Lower leg skin (tissue), 4 donors: Measurements from ENCODE around the gene CCBE1. TPM values are rescaled to one million over a fixed set of nuclear protein-coding genes. Genes with fewer than 3 reads are reported as not detected.

Experiments
- DNase-seq, 2 donors: peaks; one replicate each; pipeline ENCODE4 v3.0.0-alpha.2; 2019; ENCODE audit warnings: low spot score in 2 of 2
- H3K4me3 ChIP-seq: fragments of 200-600 bp; sonication (generic); 2 replicates; pipeline ENCODE4 v1.5.1; 2017; ENCODE audit warnings: mild to moderate bottlenecking, low read depth; ENCODE audit not compliant: poor library complexity, severe bottlenecking
- CTCF ChIP-seq, 3 donors: fragments of 450-650 bp; IDR thresholded peaks; one replicate each; pipeline ENCODE4 v1.5.1; 2016; ENCODE audit warnings: antibody characterized with exemption in 3 of 3, mild to moderate bottlenecking in 3 of 3, moderate library complexity in 2 of 3
- POLR2A ChIP-seq, 2 donors: fragments of 450-650 bp; IDR thresholded peaks; one replicate each; pipeline ENCODE4 v1.6.1; 2016 to 2017; ENCODE audit warnings: antibody characterized with exemption in 2 of 2, mild to moderate bottlenecking in 1 of 2, moderate library complexity in 1 of 2
- WGBS, 2 donors: methylation state at CpG; one replicate each; pipeline ENCODE4 v1.1.5; 2018; 5-methylcytosine and 5-hydroxymethylcytosine counted together
- intact Hi-C: fragments of 100-400 bp; cut with DNase I; formaldehyde crosslinking; loops from one replicate; pipeline ENCODE4 v1.15.0; 2023; ENCODE audit warnings: low total_unique reads
- total RNA-seq, 4 donors: library from RNA; depleted of rRNA; stranded (reverse); fragments of >200 nt; gene quantifications; one replicate each; pipeline ENCODE4 v1.1.0, GENCODE V29; 2016

Gene CCBE1
- total RNA-seq, 4 donors from 2014 or later, result 3.0 to 15.5 (median 3.2) TPM

- TF ChIP-seq CTCF (IDR thresholded peaks at IDR 0.05), result no peak
- no peak for DNase-seq
- no peak overlapping the region for H3K4me3 ChIP-seq
- 52 to 67% methylated on average over 2 of the region's 2 CpGs for WGBS, 2 donors
- intact Hi-C loops, result no loop called here
Measured at GRCh38 chr18:59624369-59624765, 72.9 kb downstream of the CCBE1 start.

- peak in 1 of 2 donors; percentile 54 for DNase-seq
- intact Hi-C loops, result no loop called here
- H3K4me3 ChIP-seq, result no peak overlapping the region
- 50 to 55% methylated on average over 10 of the region's 10 CpGs for WGBS, 2 donors
- TF ChIP-seq CTCF (IDR thresholded peaks at IDR 0.05) (no peak), POLR2A (IDR thresholded peaks at IDR 0.05) (no peak)
Measured at GRCh38 chr18:59623456-59624368, 73.5 kb downstream of the CCBE1 start.

GRCh38 chr18:59621027-59621426 lies 76.2 kb downstream of the CCBE1 start:
- intact Hi-C loops, result no loop called here
- no peak for DNase-seq
- TF ChIP-seq CTCF (IDR thresholded peaks at IDR 0.05) (no peak), POLR2A (IDR thresholded peaks at IDR 0.05) (no peak)
- no peak overlapping the region for H3K4me3 ChIP-seq

- TF ChIP-seq CTCF (IDR thresholded peaks at IDR 0.05) (no peak), POLR2A (IDR thresholded peaks at IDR 0.05) (no peak)
- no peak for DNase-seq
- WGBS, 2 donors, result 76 to 96% methylated on average over 1 of the region's 1 CpG
- intact Hi-C loops, result no loop called here
- no peak overlapping the region for H3K4me3 ChIP-seq
Measured at GRCh38 chr18:59620381-59620780, 76.8 kb downstream of the CCBE1 start.

GRCh38 chr18:59619816-59620215 lies 77.4 kb downstream of the CCBE1 start:
- 65 to 73% methylated on average over 3 of the region's 3 CpGs for WGBS, 2 donors
- no peak overlapping the region for H3K4me3 ChIP-seq
- intact Hi-C loops, result no loop called here

More at GRCh38 chr18:59619816-59620215, 77.4 kb downstream of the CCBE1 start:
- DNase-seq, result no peak
- no peak for TF ChIP-seq CTCF (IDR thresholded peaks at IDR 0.05)
- TF ChIP-seq POLR2A (IDR thresholded peaks at IDR 0.05), result no peak
